Heart left ventricle (tissue), 13 donors: ENCODE measurements around the gene STK35.

Source experiments
- POLR2A ChIP-seq, 2 donors: fragments of 450-650 bp; IDR thresholded peaks; one replicate each; pipeline ENCODE4 v1.6.1; 2017; ENCODE audit warnings: antibody characterized with exemption in 2 of 2, mild to moderate bottlenecking in 2 of 2, moderate library complexity in 2 of 2
- TF ChIP-seq, protein P1 (sequence below), 12 donors: fragments of 200-600 bp; sonication (generic) in 4 of 12; IDR thresholded peaks; one replicate each; pipeline versions ENCODE4 v1.5.0 to v1.8.0; 2018 to 2022; ENCODE audit warnings: antibody characterized with exemption in 12 of 12, mild to moderate bottlenecking in 5 of 12
- donor health status: ischemic (EF 13 %, LVEDD 7.1; RV severe dilation, severe dysfunction).
- donor health status: DM: no; HTN: yes; CAD: no.
- donor health status: DM: no; HTN: no; CAD: no.
- donor health status: ischemic (EF 25% LVEDD 6.9; RV normal size, moderate dysfunction).
- donor health status: ischemic (EF 25% LVEDD 5.7; RV mildly dilated, moderate dysfunction).
- donor health status: ischemic (EF 35%, LVEDD 5.7; RV mildly dilated, moderate dysfunction).
- donor health status: nonischemic (EF 11% LVEDD 7.7; RV severe dilation, severe dysfunction).
- donor health status: DM: yes; HTN: yes; CAD: no.
- donor health status: PGD.
- donor health status: ischemic (EF 29% LVEDD 5.4; RV normal size, mild dysfunction).
- donor health status: nonischemic (EF 23%, LVEDD 6.1; RV moderate dilation, normal function).

DNA sequence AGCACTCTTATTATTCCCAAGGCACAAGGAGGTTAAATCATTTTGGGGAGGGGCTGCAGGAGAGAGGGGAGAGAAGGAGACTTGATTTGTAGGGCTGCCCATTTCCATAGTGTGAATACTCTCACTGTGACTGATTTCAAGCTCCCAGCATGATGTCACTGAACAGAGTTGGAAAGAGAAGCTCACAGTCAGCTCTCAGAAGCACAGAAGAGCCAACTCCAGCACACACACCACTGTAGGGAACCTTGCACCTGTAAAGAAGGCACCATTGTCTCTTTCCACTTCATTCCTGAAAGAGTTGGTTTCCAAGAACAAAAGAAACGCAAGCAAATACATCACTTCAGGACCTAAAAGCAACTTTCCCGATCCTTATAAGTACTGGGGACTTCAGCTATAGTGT is 12.7 kb upstream of the STK35 start:
- TF ChIP-seq, protein P1, sequence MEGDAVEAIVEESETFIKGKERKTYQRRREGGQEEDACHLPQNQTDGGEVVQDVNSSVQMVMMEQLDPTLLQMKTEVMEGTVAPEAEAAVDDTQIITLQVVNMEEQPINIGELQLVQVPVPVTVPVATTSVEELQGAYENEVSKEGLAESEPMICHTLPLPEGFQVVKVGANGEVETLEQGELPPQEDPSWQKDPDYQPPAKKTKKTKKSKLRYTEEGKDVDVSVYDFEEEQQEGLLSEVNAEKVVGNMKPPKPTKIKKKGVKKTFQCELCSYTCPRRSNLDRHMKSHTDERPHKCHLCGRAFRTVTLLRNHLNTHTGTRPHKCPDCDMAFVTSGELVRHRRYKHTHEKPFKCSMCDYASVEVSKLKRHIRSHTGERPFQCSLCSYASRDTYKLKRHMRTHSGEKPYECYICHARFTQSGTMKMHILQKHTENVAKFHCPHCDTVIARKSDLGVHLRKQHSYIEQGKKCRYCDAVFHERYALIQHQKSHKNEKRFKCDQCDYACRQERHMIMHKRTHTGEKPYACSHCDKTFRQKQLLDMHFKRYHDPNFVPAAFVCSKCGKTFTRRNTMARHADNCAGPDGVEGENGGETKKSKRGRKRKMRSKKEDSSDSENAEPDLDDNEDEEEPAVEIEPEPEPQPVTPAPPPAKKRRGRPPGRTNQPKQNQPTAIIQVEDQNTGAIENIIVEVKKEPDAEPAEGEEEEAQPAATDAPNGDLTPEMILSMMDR (IDR thresholded peaks at IDR 0.05): no peak
- no peak for TF ChIP-seq POLR2A (IDR thresholded peaks at IDR 0.05)
